GM19240 (cell line): ENCODE data around the gene PCNX1.

Experiments
- DNase-seq: peaks from one replicate; pipeline ENCODE4 v3.0.0; 2011; ENCODE audit warnings: low spot score; ENCODE audit not compliant: insufficient read length

Gene PCNX1

GRCh38 chr14:71071042-71071441, 163.8 kb downstream of the PCNX1 start:
- no peak for DNase-seq

GRCh38 chr14:71076462-71077092, 169.3 kb downstream of the PCNX1 start:
- DNase-seq = no peak

GRCh38 chr14:71078500-71078899, 171.2 kb downstream of the PCNX1 start:
- DNase-seq = no peak

- DNase-seq = no peak
Measured at GRCh38 chr14:71086567-71086966, 179.3 kb downstream of the PCNX1 start.

- no peak for DNase-seq
Measured at GRCh38 chr14:71089971-71090370, 182.7 kb downstream of the PCNX1 start.

- DNase-seq = no peak
Measured at GRCh38 chr14:71094722-71095121, 187.5 kb downstream of the PCNX1 start.

- no peak for DNase-seq
Measured at GRCh38 chr14:71096947-71097346, 189.7 kb downstream of the PCNX1 start.

GRCh38 chr14:71103662-71104484, 196.6 kb downstream of the PCNX1 start:
- peak; percentile 18 for DNase-seq

- no peak for DNase-seq
Measured at GRCh38 chr14:71105177-71105576, 197.9 kb downstream of the PCNX1 start.

- no peak for DNase-seq
Measured at GRCh38 chr14:71107921-71108320, 200.7 kb downstream of the PCNX1 start.

- no peak for DNase-seq
Measured at GRCh38 chr14:71108398-71109119, 201.3 kb downstream of the PCNX1 start.

- no peak for DNase-seq
Measured at GRCh38 chr14:71113376-71113775, 206.1 kb downstream of the PCNX1 start.

GRCh38 chr14:71114565-71114964, 207.3 kb downstream of the PCNX1 start:
- no peak for DNase-seq

GRCh38 chr14:71115306-71115705, 208.0 kb downstream of the PCNX1 start:
- no peak for DNase-seq

GRCh38 chr14:71115821-71116567, 208.7 kb downstream of the PCNX1 start:
- no peak for DNase-seq

- DNase-seq = no peak
Measured at GRCh38 chr14:71116568-71117122, 209.4 kb downstream of the PCNX1 start.

GRCh38 chr14:71117839-71118743, 210.8 kb downstream of the PCNX1 start:
- no peak for DNase-seq

GRCh38 chr14:71119075-71119474, 211.8 kb downstream of the PCNX1 start:
- no peak for DNase-seq

GRCh38 chr14:71119832-71120231, 212.6 kb downstream of the PCNX1 start:
- DNase-seq = no peak

- no peak for DNase-seq
Measured at GRCh38 chr14:71121001-71121400, 213.7 kb downstream of the PCNX1 start.
